IPS DF 4.7 (cell line): ENCODE results near the gene SLC25A46.
"Not testable (repeated sequence)": the region's sequence is repeated elsewhere in the genome, so short reads cannot be mapped to it uniquely, and the experiment has no call there.

ENCODE experiments used
- DNase-seq: peaks from one replicate; pipeline ENCODE4 v3.0.0-alpha.2; 2013; ENCODE audit warnings: low spot score; ENCODE audit errors: extremely low read depth

Gene SLC25A46

GRCh38 chr5:110738812-110739651 lies at the start of gene SLC25A46:
Gene SLC25A46, plus strand, starts transcription at chr5:110739007. Its CDS starts 113 bp downstream, at chr5:110739120.
- peak; percentile 69 for DNase-seq

DNA sequence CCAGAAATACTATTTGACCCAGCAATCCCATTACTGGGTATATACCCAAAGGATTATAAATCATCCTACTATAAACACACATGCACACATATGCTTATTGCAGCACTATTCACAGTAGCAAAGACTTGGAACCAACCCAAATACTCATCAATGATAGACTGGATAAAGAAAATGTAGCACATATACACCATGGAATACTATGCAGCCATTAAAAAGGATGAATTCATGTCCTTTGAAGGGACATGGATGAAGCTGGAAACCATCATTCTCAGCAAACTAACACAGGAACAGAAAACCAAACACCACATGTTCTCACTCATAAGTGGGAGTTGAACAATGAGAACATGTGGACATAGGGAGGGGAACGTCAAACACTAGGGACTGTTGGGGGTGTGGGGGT lies 48.2 kb upstream of the SLC25A46 start:
- DNase-seq = not testable (repeated sequence)

GRCh38 chr5:110692669-110693068 lies 46.1 kb upstream of the SLC25A46 start:
- not testable (repeated sequence) for DNase-seq

- no peak for DNase-seq
Measured at GRCh38 chr5:110702300-110702699, 36.5 kb upstream of the SLC25A46 start.

DNA sequence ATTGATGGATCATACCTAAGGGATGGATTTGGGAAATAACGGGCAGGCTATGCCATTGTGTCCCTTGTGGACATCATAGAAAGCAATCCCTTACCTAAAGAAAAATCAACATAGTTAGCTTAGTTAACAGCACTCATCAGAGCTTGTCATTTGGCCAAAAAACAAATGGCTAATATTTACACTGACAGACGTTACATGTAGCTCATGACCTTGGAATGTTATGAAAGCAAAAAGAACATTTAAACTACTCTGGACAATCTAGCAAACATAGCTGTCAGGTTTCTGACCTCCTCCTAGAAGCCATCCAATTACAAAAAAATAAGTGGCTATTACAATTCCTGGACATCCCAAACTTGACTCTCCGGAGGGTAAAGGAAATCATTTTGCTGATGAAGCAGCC lies 36.1 kb upstream of the SLC25A46 start:
- no peak for DNase-seq

- no peak for DNase-seq
Measured at GRCh38 chr5:110703481-110703880, 35.3 kb upstream of the SLC25A46 start.

DNA sequence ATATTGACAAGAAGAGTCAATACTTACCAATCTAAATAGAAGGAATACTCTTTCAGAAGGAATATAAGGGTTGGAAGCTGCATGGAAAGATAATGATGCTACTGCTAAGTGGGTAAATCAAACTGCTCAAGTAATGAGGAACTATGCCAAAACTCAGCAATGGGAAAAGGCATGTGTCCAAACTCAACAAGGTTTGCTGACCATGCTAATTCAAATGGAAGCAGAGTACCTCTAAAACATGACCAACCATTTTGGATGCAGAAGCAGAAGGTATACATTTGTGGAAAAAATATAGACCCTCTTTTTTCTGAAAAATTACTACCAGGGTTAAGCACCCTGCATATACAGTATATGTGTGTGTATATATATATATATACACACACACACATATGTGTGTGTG lies 33.5 kb upstream of the SLC25A46 start:
- no peak for DNase-seq

DNA sequence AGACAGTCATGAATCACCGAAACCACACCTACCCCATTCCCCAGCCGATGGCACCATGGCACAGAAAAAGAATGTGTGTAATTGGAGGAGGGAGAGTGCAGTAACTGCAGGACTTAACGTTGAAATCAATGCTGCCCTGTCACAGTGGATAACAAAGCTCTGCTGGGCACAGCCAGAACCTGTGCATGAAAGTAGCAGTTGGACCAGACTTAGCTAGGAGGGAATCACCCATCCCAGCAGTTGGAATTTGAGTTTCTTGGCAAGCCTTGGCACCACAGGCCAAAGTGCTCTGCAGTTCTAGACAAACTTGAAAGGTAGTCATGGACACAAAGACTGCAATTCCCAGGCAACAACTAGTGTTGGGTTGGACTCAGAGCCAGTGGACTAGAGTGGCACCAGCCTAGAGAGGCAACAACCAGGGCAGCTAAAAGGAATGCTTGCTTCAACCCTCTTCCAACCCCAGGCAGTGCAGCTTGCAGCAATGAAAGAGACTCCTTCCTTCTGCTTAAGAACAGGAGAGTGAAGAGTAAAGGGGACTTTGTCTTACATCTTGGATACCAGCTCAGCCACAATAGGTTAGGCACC lies 31.5 kb upstream of the SLC25A46 start:
- no peak for DNase-seq

DNA sequence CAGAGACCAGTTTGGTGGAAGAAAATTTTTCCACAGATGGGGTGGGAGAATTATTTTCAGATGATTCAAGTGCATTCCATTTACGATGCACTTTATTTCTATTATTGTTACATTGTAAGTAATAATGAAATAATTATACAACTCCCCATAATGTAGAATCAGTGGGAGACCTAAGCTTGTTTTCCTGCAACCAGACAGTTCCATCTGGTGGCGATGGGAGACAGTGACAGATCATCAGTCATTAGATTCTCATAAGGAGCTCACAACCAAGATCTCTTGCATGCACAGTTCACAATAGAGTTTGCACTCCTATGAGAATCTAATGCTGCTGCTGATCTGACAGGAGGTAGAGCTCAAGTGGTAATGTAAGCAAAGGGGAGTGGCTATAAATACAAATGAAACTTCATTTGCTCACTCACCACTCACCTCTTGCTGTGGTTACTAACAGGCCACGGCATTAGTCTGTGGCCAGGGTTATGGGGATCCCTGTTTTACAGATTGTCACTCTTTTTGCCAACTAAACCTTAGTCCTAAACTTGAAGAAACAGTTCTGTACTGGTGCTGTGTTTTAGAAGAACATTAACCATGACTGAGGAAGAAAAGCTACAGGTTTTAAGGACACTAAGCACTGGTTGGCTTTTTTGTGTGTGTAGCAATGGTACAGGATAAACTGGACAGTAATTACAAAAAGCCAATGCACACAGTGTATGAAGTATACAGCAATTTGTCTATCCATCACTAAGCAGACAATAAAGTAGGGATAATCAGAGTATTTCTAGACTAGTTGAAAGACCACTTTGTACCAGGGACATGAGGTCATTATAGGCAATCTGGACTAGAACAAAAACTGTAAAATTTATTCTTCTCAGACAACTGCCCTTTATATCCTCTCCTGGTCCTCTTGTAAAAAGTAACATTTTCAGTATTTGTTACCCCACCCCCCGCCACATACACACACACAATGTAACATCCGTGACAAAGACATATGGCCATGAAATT lies 22.3 kb upstream of the SLC25A46 start:
- DNase-seq = no peak

DNA sequence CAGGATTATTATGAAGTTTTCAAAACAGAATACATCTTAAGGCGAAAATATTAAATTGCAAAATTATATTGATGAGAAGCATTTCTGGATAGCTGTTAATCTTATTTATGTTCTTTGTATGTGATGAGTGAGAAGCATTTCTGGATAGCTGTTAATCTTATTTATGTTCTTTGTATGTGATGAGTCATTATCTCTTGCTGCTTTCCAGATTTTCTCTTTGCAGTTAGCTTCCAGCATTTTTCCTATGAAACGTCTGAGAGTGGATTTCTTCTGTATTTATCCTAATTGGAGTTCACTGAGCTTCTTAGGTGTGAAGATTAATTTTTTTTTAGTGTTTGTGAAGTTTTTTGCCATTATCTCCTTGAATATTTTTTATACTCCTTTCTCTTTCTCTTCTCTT lies 20.5 kb upstream of the SLC25A46 start:
- DNase-seq = no peak

- peak; percentile 60 for DNase-seq
Measured at GRCh38 chr5:110726249-110727024, 12.4 kb upstream of the SLC25A46 start, which contains the start of gene TMEM232. Gene TMEM232, minus strand, starts transcription at chr5:110726671. Its CDS starts 59,319 bp downstream, at chr5:110667352.

GRCh38 chr5:110727025-110727314 lies 11.8 kb upstream of the SLC25A46 start:
- DNase-seq = no peak

DNA sequence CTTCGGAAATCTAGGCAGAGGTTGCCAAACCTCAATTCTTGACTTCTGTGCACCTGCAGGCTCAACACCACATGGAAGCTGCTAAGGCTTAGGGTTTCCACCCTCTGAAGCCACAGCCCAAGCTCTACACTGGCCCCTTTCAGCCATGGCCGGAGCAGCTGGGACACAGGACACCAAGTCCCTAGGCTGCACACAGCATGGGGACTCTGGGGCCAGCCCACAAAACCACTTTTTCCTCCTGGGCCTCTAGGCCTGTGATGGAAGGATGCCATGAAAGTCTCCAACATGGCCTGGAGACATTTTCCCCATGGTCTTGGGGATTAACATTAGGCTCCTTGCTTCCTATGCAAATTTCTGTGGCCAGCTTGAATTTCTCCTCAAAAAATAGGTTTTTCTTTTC lies 7.3 kb upstream of the SLC25A46 start:
- DNase-seq = not testable (repeated sequence)

DNA sequence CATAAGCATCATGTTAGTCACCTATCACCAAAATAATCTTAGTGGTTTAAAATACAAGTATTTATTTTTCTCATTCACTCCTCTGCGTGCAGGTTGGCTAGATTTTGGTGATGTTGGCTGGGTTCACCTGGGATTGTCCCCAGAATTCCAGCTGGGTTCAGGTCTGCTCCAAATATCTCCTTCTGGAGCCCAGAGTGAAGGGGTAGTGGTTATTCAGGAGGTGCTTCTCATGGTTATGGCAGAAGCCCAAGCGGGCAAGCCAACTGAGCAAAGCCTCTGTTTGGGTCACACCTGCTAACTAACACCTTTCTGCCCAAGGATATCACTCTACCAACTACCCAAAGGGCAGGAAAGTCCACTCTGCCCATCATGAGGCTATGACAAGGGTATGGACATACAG lies 4.7 kb upstream of the SLC25A46 start:
- DNase-seq = no peak

DNA sequence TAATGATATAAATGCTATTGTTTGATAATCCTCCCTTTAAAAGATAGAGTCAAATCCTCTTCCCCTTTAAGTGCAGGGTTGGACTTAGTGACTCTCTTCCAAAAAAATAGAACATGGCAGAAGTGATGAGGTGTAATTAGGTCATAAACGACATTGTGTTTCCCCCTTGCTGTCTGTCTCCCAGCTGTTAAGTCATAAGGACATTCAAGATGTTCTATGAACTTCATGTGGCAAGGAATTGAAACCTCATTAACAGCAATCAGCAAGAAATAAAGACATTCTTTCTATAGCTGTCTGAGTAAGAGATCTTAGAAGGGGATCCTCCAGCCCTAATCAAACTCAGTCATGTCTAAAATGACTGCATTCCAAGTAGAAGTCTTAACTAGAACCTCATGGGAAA lies 3.3 kb upstream of the SLC25A46 start:
- no peak for DNase-seq

DNA sequence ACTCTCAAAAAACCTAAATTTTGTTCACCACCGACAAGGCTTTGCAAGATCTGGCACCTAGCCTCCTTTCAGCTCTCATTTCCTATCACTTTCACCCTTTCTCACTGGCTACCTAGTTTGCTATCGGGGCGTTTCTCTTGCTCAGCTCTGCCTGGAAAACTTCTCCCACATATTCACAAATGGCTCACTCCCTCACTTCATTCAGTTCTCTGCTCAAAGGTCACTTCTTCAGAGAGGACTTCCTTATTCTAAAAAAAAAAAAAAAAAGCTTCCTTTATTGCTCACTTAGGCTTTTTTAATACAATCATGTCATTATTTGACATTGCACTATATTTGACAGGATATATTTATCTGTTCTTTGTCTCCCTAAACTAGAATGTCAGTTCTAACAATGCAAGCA lies 2.1 kb upstream of the SLC25A46 start:
- no peak for DNase-seq

- no peak for DNase-seq
Measured at GRCh38 chr5:110738503-110738811, 350 bp upstream of the SLC25A46 start.

DNA sequence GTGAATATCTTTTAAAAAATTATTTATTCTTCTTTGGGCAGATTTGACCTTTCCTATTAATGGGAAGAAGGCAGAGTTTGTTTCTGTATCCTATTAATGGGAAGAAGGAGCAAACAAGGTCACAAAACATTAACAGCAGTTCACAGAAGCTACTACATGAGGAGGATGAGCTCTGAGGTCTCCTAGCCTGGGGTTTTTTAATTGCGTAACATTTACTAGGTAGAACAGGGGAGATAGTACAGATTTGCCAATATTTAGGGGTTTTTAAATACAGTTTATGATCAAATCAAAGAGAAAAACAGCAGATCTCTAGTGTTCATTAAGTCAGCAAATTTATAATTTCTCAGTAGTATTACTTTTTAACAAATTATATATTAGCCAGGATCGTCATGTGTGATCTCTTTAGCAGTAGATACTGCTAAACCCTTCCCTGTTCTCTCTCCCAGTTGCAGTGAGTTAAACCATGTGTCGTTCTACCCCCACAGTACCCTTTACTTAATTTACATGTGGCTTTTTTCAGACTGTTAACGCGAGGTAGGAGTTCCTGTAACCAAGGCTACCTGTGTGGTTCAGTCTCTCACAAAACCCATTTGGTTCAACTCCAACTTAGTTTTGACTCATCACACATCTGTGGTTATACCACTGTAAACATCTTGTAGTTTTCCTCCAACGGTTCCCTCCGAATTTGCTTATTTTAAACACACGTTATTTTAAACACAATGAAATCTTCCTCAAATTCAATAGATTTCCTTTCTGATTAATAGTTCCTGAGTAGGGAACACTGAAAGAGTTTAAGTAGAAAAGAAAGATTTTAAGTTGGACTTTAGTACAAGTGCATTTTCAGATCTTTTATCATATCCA lies 13.3 kb downstream of the SLC25A46 start:
- no peak for DNase-seq

- no peak for DNase-seq
Measured at GRCh38 chr5:110752953-110753352, 14.1 kb downstream of the SLC25A46 start.

GRCh38 chr5:110753600-110753999 lies 14.8 kb downstream of the SLC25A46 start:
- no peak for DNase-seq
